H9 (cell line): Measurements from ENCODE around the gene PPFIBP2. TPM values are rescaled to one million over a fixed set of nuclear protein-coding genes. Genes with fewer than 3 reads are reported as not detected.
A peak's percentile ranks its signal among the peaks of the same experiment; 100 is the strongest.

ENCODE experiments used
- DNase-seq: peaks from one replicate; pipeline ENCODE4 v3.0.0-alpha.2; 2017
- H2AFZ ChIP-seq: one replicate; pipeline ENCODE4 v1.6.1; 2013; ENCODE audit warnings: mild to moderate bottlenecking, low read length, control low read depth, moderate library complexity
- H2AK5ac ChIP-seq: 2 replicates; pipeline ENCODE4 v1.6.1; 2013; ENCODE audit warnings: low read length, control low read depth, mixed read lengths; ENCODE audit not compliant: insufficient read length
- H2BK120ac ChIP-seq: one replicate; pipeline ENCODE4 v1.6.1; 2013; ENCODE audit warnings: low read depth, mild to moderate bottlenecking, low read length, control low read depth, inconsistent platforms; ENCODE audit not compliant: poor library complexity, severe bottlenecking
- H2BK12ac ChIP-seq: 2 replicates; pipeline ENCODE4 v1.6.1; 2013; ENCODE audit warnings: low read length, control low read depth, mixed read lengths, low read depth; ENCODE audit not compliant: insufficient read length
- H2BK15ac ChIP-seq: 2 replicates; pipeline ENCODE4 v1.6.1; 2013; ENCODE audit warnings: low read depth, low read length, control low read depth
- H2BK20ac ChIP-seq: one replicate; pipeline ENCODE4 v1.6.1; 2013; ENCODE audit warnings: low read depth, mild to moderate bottlenecking, low read length, control low read depth, inconsistent platforms; ENCODE audit not compliant: poor library complexity, severe bottlenecking
- H2BK5ac ChIP-seq: 2 replicates; pipeline ENCODE4 v1.6.1; 2013; ENCODE audit warnings: low read length, control low read depth, mixed read lengths; ENCODE audit not compliant: insufficient read length
- H3K14ac ChIP-seq: 2 replicates; pipeline ENCODE4 v1.6.1; 2013; ENCODE audit warnings: low read length, control low read depth; ENCODE audit not compliant: insufficient read depth
- H3K18ac ChIP-seq: 2 replicates; pipeline ENCODE4 v1.6.1; 2013; ENCODE audit warnings: low read depth, mild to moderate bottlenecking, mixed read lengths, low read length, control low read depth; ENCODE audit not compliant: insufficient read length
- H3K23ac ChIP-seq: 2 replicates; pipeline ENCODE4 v1.6.1; 2013; ENCODE audit warnings: low read length, control low read depth, mixed read lengths, low read depth; ENCODE audit not compliant: insufficient read length
- H3K23me2 ChIP-seq: 2 replicates; pipeline ENCODE4 v1.6.1; 2013; ENCODE audit warnings: low read depth, mild to moderate bottlenecking, mixed read lengths, low read length, control low read depth; ENCODE audit not compliant: insufficient read length, poor library complexity, severe bottlenecking
- H3K27ac ChIP-seq: 2 replicates; pipeline ENCODE4 v1.5.1; 2013; ENCODE audit warnings: low read length, control low read depth, mixed read lengths, low read depth; ENCODE audit not compliant: insufficient read length
- H3K27me3 ChIP-seq: 2 replicates; pipeline ENCODE4 v1.6.1; 2013; ENCODE audit warnings: low read length, control low read depth, inconsistent platforms; ENCODE audit not compliant: insufficient read depth
- H3K4ac ChIP-seq: 2 replicates; pipeline ENCODE4 v1.6.1; 2013; ENCODE audit warnings: low read depth, mild to moderate bottlenecking, control low read depth, inconsistent platforms, low read length, moderate library complexity
- H3K4me1 ChIP-seq: 2 replicates; pipeline ENCODE4 v1.6.1; 2013; ENCODE audit warnings: low read length, control low read depth, inconsistent platforms; ENCODE audit not compliant: insufficient read depth
- H3K4me2 ChIP-seq: 2 replicates; pipeline ENCODE4 v1.6.1; 2013; ENCODE audit warnings: low read length, control low read depth, mixed read lengths; ENCODE audit not compliant: insufficient read length, insufficient read depth
- H3K56ac ChIP-seq: 2 replicates; pipeline ENCODE4 v1.6.1; 2013; ENCODE audit warnings: low read depth, mild to moderate bottlenecking, mixed read lengths, low read length, control low read depth; ENCODE audit not compliant: insufficient read length
- H3K79me1 ChIP-seq: 2 replicates; pipeline ENCODE4 v1.6.1; 2013; ENCODE audit warnings: low read depth, mild to moderate bottlenecking, moderate library complexity, low read length, control low read depth, inconsistent platforms; ENCODE audit not compliant: insufficient read depth, poor library complexity, severe bottlenecking
- H3K79me2 ChIP-seq: 2 replicates; pipeline ENCODE4 v1.6.1; 2013; ENCODE audit warnings: low read length, control low read depth, inconsistent platforms; ENCODE audit not compliant: insufficient read depth
- H3K9ac ChIP-seq: 2 replicates; pipeline ENCODE4 v1.6.1; 2013; ENCODE audit warnings: low read length, control low read depth, mixed read lengths; ENCODE audit not compliant: insufficient read length; ENCODE audit errors: extremely low read depth
- H3K9me3 ChIP-seq: one replicate; pipeline ENCODE4 v1.6.1; 2013; ENCODE audit warnings: low read depth, low read length, inconsistent platforms; ENCODE audit not compliant: control insufficient read depth
- H3T11ph ChIP-seq: one replicate; pipeline ENCODE4 v1.6.1; 2013; ENCODE audit warnings: mild to moderate bottlenecking, low read length, control low read depth, inconsistent platforms
- H4K20me1 ChIP-seq: one replicate; pipeline ENCODE4 v1.6.1; 2013; ENCODE audit not compliant: control insufficient read depth, insufficient read length, insufficient read depth
- H4K5ac ChIP-seq: 2 replicates; pipeline ENCODE4 v1.6.1; 2013; ENCODE audit warnings: low read depth, mild to moderate bottlenecking, mixed read lengths, low read length, control low read depth; ENCODE audit not compliant: insufficient read length
- H4K8ac ChIP-seq: replicated peaks from 2 replicates; pipeline ENCODE4 v1.6.1; 2013; ENCODE audit warnings: low read length, control low read depth, mixed read lengths, low read depth; ENCODE audit not compliant: insufficient read length
- H4K91ac ChIP-seq: 2 replicates; pipeline ENCODE4 v1.6.1; 2013; ENCODE audit warnings: low read depth, mild to moderate bottlenecking, moderate library complexity, mixed read lengths, low read length, control low read depth; ENCODE audit not compliant: insufficient read length
- H3K27ac Mint-ChIP-seq, 3 experiments: 2 replicates in 2 of 3; 3 replicates in 1 of 3; pipeline ENCODE4 v1.8.0; 2020 to 2021; ENCODE audit warnings: mixed read lengths in 3 of 3, mild to moderate bottlenecking in 1 of 3, moderate library complexity in 1 of 3
- H3K27me3 Mint-ChIP-seq: 2 replicates; pipeline ENCODE4 v1.8.0; 2021; ENCODE audit warnings: low read depth, mild to moderate bottlenecking, moderate library complexity, mixed read lengths
- H3K36me3 Mint-ChIP-seq, 3 experiments: 2 replicates in 2 of 3; 3 replicates in 1 of 3; pipeline ENCODE4 v1.8.0; 2020 to 2021; ENCODE audit warnings: low read depth in 3 of 3, mixed read lengths in 3 of 3; ENCODE audit not compliant: insufficient read depth in 1 of 3
- H3K4me1 Mint-ChIP-seq, 2 experiments: 2 replicates each; pipeline ENCODE4 v1.8.0; 2020; ENCODE audit warnings: mixed read lengths in 2 of 2
- H3K4me3 Mint-ChIP-seq, 2 experiments: 2 replicates in 1 of 2; 3 replicates in 1 of 2; pipeline ENCODE4 v1.8.0; 2020 to 2021; ENCODE audit warnings: mild to moderate bottlenecking in 2 of 2, mixed read lengths in 2 of 2, moderate library complexity in 1 of 2
- H3K9me3 Mint-ChIP-seq, 2 experiments: 2 replicates in 1 of 2; 3 replicates in 1 of 2; pipeline ENCODE4 v1.8.0; 2020; ENCODE audit warnings: mild to moderate bottlenecking in 2 of 2, mixed read lengths in 2 of 2, moderate library complexity in 1 of 2
- WGBS: extraction: QIAGEN DNeasy Blood & Tissue Kit; methylation state at CpG from one replicate; pipeline ENCODE4 v1.1.7; 2013; ENCODE audit warnings: missing lambda C conversion rate, low lambda C conversion rate, mixed read lengths; ENCODE audit not compliant: insufficient read length; ENCODE audit errors: extremely low coverage; 5-methylcytosine and 5-hydroxymethylcytosine counted together
- total RNA-seq: library from RNA; stranded (reverse); gene quantifications from 2 replicates; pipeline ENCODE4 v1.2.1, GENCODE V29; 2021
- TF ChIP-seq, protein P1 (sequence below): fragments of 200-600 bp; sonication (generic); conservative IDR thresholded peaks from 3 replicates; pipeline ENCODE4 v1.8.0; 2021; ENCODE audit warnings: antibody characterized with exemption, mild to moderate bottlenecking

Gene PPFIBP2
- total RNA-seq, 1 experiment from 2014 or later = 8.3 TPM

DNA sequence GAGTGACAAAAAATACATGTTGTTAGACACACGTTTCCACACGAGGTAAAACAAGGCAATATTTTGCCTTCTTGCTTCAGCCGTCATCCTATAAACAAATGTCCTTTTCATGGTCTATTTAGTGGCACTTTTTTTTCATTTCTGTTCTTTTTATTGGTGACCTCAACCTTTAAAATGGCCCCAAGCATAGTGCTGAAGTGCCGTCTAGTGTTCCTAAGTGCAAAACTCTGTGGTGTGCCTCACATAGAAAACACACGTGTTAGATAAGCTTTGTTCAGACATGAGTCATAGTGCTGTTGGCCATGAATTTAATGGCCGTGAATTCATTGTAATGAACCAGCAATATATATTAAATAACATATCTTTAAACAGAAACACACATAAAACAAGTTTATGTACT lies 176.8 kb downstream of the PPFIBP2 start:
- H3K27me3 Mint-ChIP-seq = peaks cover 13% of the 10 kb centered on the region; the same call in 1 of the 2 replicates
- no peak overlapping the region for H4K91ac ChIP-seq

More for the DNA sequence above, 176.8 kb downstream of the PPFIBP2 start:
- Mint-ChIP-seq H3K4me1 (peaks cover 31 to 34% of the 10 kb centered on the region in 2 experiments), H3K4me3 (no peak overlapping the region), H3K9me3 (no peaks in the 10 kb centered on the region; a peak in 1 of 5 replicates), H3K27ac (no peak overlapping the region), H3K36me3 (no peaks in the 10 kb centered on the region)
- H3K4ac ChIP-seq = no peak overlapping the region
- no peak overlapping the region for H3K18ac ChIP-seq
- H2BK15ac ChIP-seq = no peak overlapping the region
- no peak overlapping the region for H3K56ac ChIP-seq
- no CpG with 5 or more reads among the region's 6 CpGs for WGBS
- no peak overlapping the region for H3K14ac ChIP-seq
- H3K9ac ChIP-seq = no peak overlapping the region
- DNase-seq = no peak
- H4K5ac ChIP-seq = no peak overlapping the region
- H2BK120ac ChIP-seq = no peak overlapping the region
- H3K79me2 ChIP-seq = no peaks in the 10 kb centered on the region
- no peaks in the 10 kb centered on the region for H3K4me1 ChIP-seq
- H3K23ac ChIP-seq = no peak overlapping the region
- no peaks in the 10 kb centered on the region for H3K27me3 ChIP-seq
- H3K27ac ChIP-seq = no peak overlapping the region
- TF ChIP-seq, protein P1, sequence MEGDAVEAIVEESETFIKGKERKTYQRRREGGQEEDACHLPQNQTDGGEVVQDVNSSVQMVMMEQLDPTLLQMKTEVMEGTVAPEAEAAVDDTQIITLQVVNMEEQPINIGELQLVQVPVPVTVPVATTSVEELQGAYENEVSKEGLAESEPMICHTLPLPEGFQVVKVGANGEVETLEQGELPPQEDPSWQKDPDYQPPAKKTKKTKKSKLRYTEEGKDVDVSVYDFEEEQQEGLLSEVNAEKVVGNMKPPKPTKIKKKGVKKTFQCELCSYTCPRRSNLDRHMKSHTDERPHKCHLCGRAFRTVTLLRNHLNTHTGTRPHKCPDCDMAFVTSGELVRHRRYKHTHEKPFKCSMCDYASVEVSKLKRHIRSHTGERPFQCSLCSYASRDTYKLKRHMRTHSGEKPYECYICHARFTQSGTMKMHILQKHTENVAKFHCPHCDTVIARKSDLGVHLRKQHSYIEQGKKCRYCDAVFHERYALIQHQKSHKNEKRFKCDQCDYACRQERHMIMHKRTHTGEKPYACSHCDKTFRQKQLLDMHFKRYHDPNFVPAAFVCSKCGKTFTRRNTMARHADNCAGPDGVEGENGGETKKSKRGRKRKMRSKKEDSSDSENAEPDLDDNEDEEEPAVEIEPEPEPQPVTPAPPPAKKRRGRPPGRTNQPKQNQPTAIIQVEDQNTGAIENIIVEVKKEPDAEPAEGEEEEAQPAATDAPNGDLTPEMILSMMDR = peak; percentile 42
- no peak overlapping the region for H2AK5ac ChIP-seq
- H3K23me2 ChIP-seq = no peaks in the 10 kb centered on the region
- no peak overlapping the region for H4K8ac ChIP-seq
- H2AFZ ChIP-seq = no peak overlapping the region
- no peak overlapping the region for H3T11ph ChIP-seq
- no peaks in the 10 kb centered on the region for H3K79me1 ChIP-seq
- no peak overlapping the region for H2BK5ac ChIP-seq
- H3K9me3 ChIP-seq = no peaks in the 10 kb centered on the region
- no peak overlapping the region for H2BK20ac ChIP-seq
- no peaks in the 10 kb centered on the region for H4K20me1 ChIP-seq
- H2BK12ac ChIP-seq = no peak overlapping the region
- H3K4me2 ChIP-seq = no peak overlapping the region
